K562 (cell line): ENCODE results near the gene NT5C. TPM values are rescaled to one million over a fixed set of nuclear protein-coding genes. Genes with fewer than 3 reads are reported as not detected.
A peak's percentile ranks its signal among the peaks of the same experiment; 100 is the strongest.

Source experiments
- ATAC-seq: fragments of 200-7000 bp; cut with Tn5 transposase; 3 replicates; pipeline ENCODE4 v1.9.1; 2020; ENCODE audit warnings: moderate library complexity
- BruUV-seq: library from RNA; stranded (reverse); fragments of 400-500 nt; replicated peaks from 2 replicates; lab custom pipeline; 2021; lab: Mats Ljungman, UMichigan
- CTCF ChIA-PET: fragments of 300-600 bp; formaldehyde crosslinking; extraction: SDS; loops from one replicate; lab custom pipeline; 2021; ENCODE audit warnings: low intra/inter-chr PET ratio; lab: Yijun Ruan, JAX
- POLR2A ChIA-PET: fragments of 300-600, 350-650 bp; sonication (Branson Sonifier 250); formaldehyde crosslinking; extraction: SDS; loops from one replicate; lab custom pipeline; 2021; ENCODE audit warnings: antibody characterized with exemption, inconsistent platforms; lab: Yijun Ruan, JAX
- DNase-seq, 4 experiments: peaks; one replicate each; pipeline versions ENCODE4 v3.0.0 to v3.0.0-alpha.2; 2011 to 2018; ENCODE audit warnings: low spot score in 3 of 4, mixed read lengths in 3 of 4; ENCODE audit errors: extremely low read depth in 1 of 4
- FAIRE-seq: peaks from 2 replicates; lab custom pipeline; 2011; peaks lifted over from hg19 to GRCh38; lab: Jason Lieb, UNC
- H2AFZ ChIP-seq: 2 replicates; pipeline ENCODE4 v1.6.0; 2011; ENCODE audit warnings: low read depth, low read length, control low read depth, inconsistent platforms
- H3K27ac ChIP-seq: fragments of 200-600 bp; 3 replicates; pipeline ENCODE4 v1.8.0; 2011; ENCODE audit warnings: low read depth, mild to moderate bottlenecking, control low read depth, inconsistent platforms, low read length, moderate library complexity, mixed read lengths; ENCODE audit errors: extremely low read depth
- H3K27me3 ChIP-seq, 2 experiments: fragments of 300-600 bp in 1 of 2; 2 replicates in 1 of 2; 3 replicates in 1 of 2; pipeline versions ENCODE4 v1.6.0 to v1.8.0; 2011; ENCODE audit warnings: inconsistent platforms in 2 of 2, low read length in 2 of 2, mild to moderate bottlenecking in 1 of 2, mixed read lengths in 1 of 2, moderate library complexity in 1 of 2; ENCODE audit not compliant: control insufficient read depth in 2 of 2, insufficient read depth in 2 of 2
- H3K36me3 ChIP-seq: fragments of 300-600 bp; 3 replicates; pipeline ENCODE4 v1.8.0; 2011; ENCODE audit warnings: mild to moderate bottlenecking, low read length, inconsistent platforms; ENCODE audit not compliant: control insufficient read depth, insufficient read depth
- H3K4me1 ChIP-seq, 2 experiments: fragments of 200-600 bp in 1 of 2; replicated peaks in 1 of 2; 2 replicates in 1 of 2; 3 replicates in 1 of 2; pipeline versions ENCODE4 v1.5.1 to v1.8.0; 2011; ENCODE audit warnings: inconsistent platforms in 2 of 2, low read length in 2 of 2, mild to moderate bottlenecking in 1 of 2, mixed read lengths in 1 of 2, moderate library complexity in 1 of 2; ENCODE audit not compliant: control insufficient read depth in 2 of 2, insufficient read depth in 2 of 2
- H3K4me2 ChIP-seq: 2 replicates; pipeline ENCODE4 v1.6.1; 2011; ENCODE audit warnings: low read length, control low read depth, inconsistent platforms, mixed read lengths; ENCODE audit not compliant: insufficient read depth
- H3K4me3 ChIP-seq: fragments of 200-600 bp; sonication (generic), shearing (Covaris generic); 2 replicates; pipeline ENCODE4 v1.5.1; 2016; ENCODE audit warnings: control low read depth, inconsistent platforms
- H3K79me2 ChIP-seq: fragments of 200-600 bp; 3 replicates; pipeline ENCODE4 v1.8.0; 2011; ENCODE audit warnings: low read length, inconsistent platforms; ENCODE audit not compliant: control insufficient read depth, insufficient read depth
- H3K9ac ChIP-seq, 2 experiments: 2 replicates each; pipeline versions ENCODE4 v1.6.0 to v1.6.1; 2011; ENCODE audit warnings: low read depth in 2 of 2, low read length in 2 of 2, control low read depth in 1 of 2, inconsistent platforms in 1 of 2, mild to moderate bottlenecking in 1 of 2, mixed read lengths in 1 of 2; ENCODE audit not compliant: insufficient read depth in 1 of 2
- H3K9me1 ChIP-seq: one replicate; pipeline ENCODE4 v1.6.0; 2011; ENCODE audit warnings: inconsistent platforms, mild to moderate bottlenecking, low read length, moderate library complexity; ENCODE audit not compliant: control insufficient read depth, insufficient read depth
- H3K9me3 ChIP-seq: replicated peaks from 2 replicates; pipeline ENCODE4 v1.5.1; 2011; ENCODE audit warnings: low read depth, low read length, inconsistent platforms; ENCODE audit not compliant: control insufficient read depth, insufficient read depth
- H4K20me1 ChIP-seq: replicated peaks from 2 replicates; pipeline ENCODE4 v1.6.1; 2011; ENCODE audit warnings: low read length, inconsistent platforms, mixed read lengths; ENCODE audit not compliant: control insufficient read depth, insufficient read depth
- ATF7 ChIP-seq: fragments of 450-650 bp; IDR thresholded peaks from 2 replicates; pipeline ENCODE4 v1.7.1; 2014; ENCODE audit warnings: mild to moderate bottlenecking, moderate library complexity
- BCOR ChIP-seq: fragments of 450-650 bp; IDR thresholded peaks from 2 replicates; pipeline ENCODE4 v1.6.1; 2016
- CAMTA2 ChIP-seq: fragments of 250-450 bp; sonication (Bioruptor Pico); conservative IDR thresholded peaks from 2 replicates; pipeline ENCODE4 v1.5.1; 2022
- COPS2 ChIP-seq: fragments of 450-650 bp; conservative IDR thresholded peaks from 2 replicates; pipeline ENCODE4 v1.6.1; 2016; ENCODE audit warnings: mild to moderate bottlenecking, moderate library complexity
- HDAC1 ChIP-seq, 2 experiments: fragments of 450-650 bp; IDR thresholded peaks; 2 replicates each; pipeline ENCODE4 v1.6.1; 2016 to 2017; ENCODE audit warnings: inconsistent platforms in 1 of 2, mild to moderate bottlenecking in 1 of 2, moderate library complexity in 1 of 2
- HDGF ChIP-seq: fragments of 450-650 bp; IDR thresholded peaks from 2 replicates; pipeline ENCODE4 v1.6.1; 2016
- ID3 ChIP-seq, 2 experiments: fragments of 250-450 bp in 1 of 2; fragments of 450-650 bp in 1 of 2; sonication (Bioruptor Pico) in 1 of 2; IDR thresholded peaks; 2 replicates each; pipeline versions ENCODE4 v1.6.1 to v1.8.0; 2016 to 2021; ENCODE audit warnings: mild to moderate bottlenecking in 2 of 2, moderate library complexity in 2 of 2, missing compliant biosample characterization in 1 of 2, missing genetic modification characterization in 1 of 2
- KDM4B ChIP-seq, 2 experiments: fragments of 450-650 bp in 1 of 2; sonication (generic) in 1 of 2; IDR thresholded peaks; 2 replicates each; pipeline ENCODE4 v1.6.1; 2016 to 2017; ENCODE audit warnings: borderline replicate concordance in 2 of 2, antibody characterized with exemption in 1 of 2, low read depth in 1 of 2, mild to moderate bottlenecking in 1 of 2
- MLX ChIP-seq, 2 experiments: fragments of 450-650 bp in 1 of 2; sonication (generic) in 1 of 2; formaldehyde crosslinking; conservative IDR thresholded peaks; 2 replicates each; pipeline versions ENCODE4 v1.4.0 to v1.8.1; 2020 to 2022; ENCODE audit warnings: mild to moderate bottlenecking in 1 of 2, missing genetic modification reagents in 1 of 2
- NRF1 ChIP-seq, 2 experiments: fragments of 450-650 bp; IDR thresholded peaks in 1 of 2; conservative IDR thresholded peaks in 1 of 2; 2 replicates each; pipeline ENCODE4 v1.6.1; 2014; ENCODE audit warnings: mild to moderate bottlenecking in 2 of 2
- POLR2A ChIP-seq: fragments of 450-650 bp; conservative IDR thresholded peaks from 2 replicates; pipeline ENCODE4 v1.6.1; 2016
- POLR2G ChIP-seq: fragments of 200-400 bp; formaldehyde crosslinking; IDR thresholded peaks from 2 replicates; pipeline ENCODE4 v1.6.1; 2017; ENCODE audit warnings: low read depth, mild to moderate bottlenecking, antibody characterized with exemption, low read length, moderate library complexity
- RBM22 ChIP-seq: fragments of 200-400 bp; formaldehyde crosslinking; IDR thresholded peaks from 2 replicates; pipeline ENCODE4 v1.6.1; 2018; ENCODE audit warnings: low read length, low read depth; ENCODE audit not compliant: poor library complexity, severe bottlenecking
- SMAD1 ChIP-seq: fragments of 150-350 bp; IDR thresholded peaks from 2 replicates; pipeline ENCODE4 v1.6.1; 2014; ENCODE audit warnings: low read length, low read depth; ENCODE audit not compliant: partially characterized antibody
- SUPT5H ChIP-seq: fragments of 450-650 bp; IDR thresholded peaks from 2 replicates; pipeline ENCODE4 v1.6.1; 2016
- TFAP4 ChIP-seq: sonication (generic); formaldehyde crosslinking; IDR thresholded peaks from 2 replicates; pipeline ENCODE4 v1.8.0; 2022; ENCODE audit warnings: missing genetic modification reagents, mild to moderate bottlenecking, moderate library complexity, borderline replicate concordance
- XRCC5 ChIP-seq: fragments of 200-400 bp; formaldehyde crosslinking; IDR thresholded peaks from 2 replicates; pipeline ENCODE4 v1.6.1; 2017; ENCODE audit warnings: low read depth, mild to moderate bottlenecking, low read length
- ZBTB33 ChIP-seq: sonication (generic); formaldehyde crosslinking; IDR thresholded peaks from 2 replicates; pipeline ENCODE4 v1.8.1; 2023; ENCODE audit warnings: mild to moderate bottlenecking, missing genetic modification reagents
- WGBS: fragments of 100-300 bp; shearing (Covaris generic); methylation state at CpG from one replicate; pipeline ENCODE4 v1.1.6; 2016; ENCODE audit warnings: low coverage, mixed read lengths; ENCODE audit not compliant: insufficient coverage; ENCODE audit errors: missing lambda C conversion rate; 5-methylcytosine and 5-hydroxymethylcytosine counted together
- in situ Hi-C: fragments of 300-500 bp; cut with MboI; formaldehyde crosslinking; loops from 4 replicates; pipeline ENCODE4 v1.15.0; 2018; ENCODE audit warnings: inconsistent platforms, mixed read lengths
- intact Hi-C: fragments of 100-400 bp; cut with micrococcal nuclease; formaldehyde crosslinking; loops from 2 replicates; pipeline ENCODE4 v1.14.2; 2022
- polyA plus RNA-seq, 8 experiments: library from polyadenylated mRNA; depleted of rRNA in 4 of 8; stranded (reverse) in 5 of 8; unstranded in 3 of 8; fragments of >200 nt; fragmentation: Nextera tagmentation in 2 of 8; fragmentation: Illumina TruSeq in 1 of 8; extraction: Ambion mirVana in 2 of 8; extraction: Trizol in 1 of 8; gene quantifications; 2 replicates each; pipeline versions ENCODE4 v1.2.1 to v1.2.3, GENCODE V29; 2011 to 2014; ENCODE audit warnings: inconsistent platforms in 1 of 8, missing spikeins in 1 of 8
- total RNA-seq, 7 experiments: library from RNA; depleted of rRNA in 6 of 7; stranded (reverse); fragments of >200 nt in 6 of 7; fragmentation: Illumina TruSeq in 2 of 7; extraction: Trizol in 2 of 7; gene quantifications; 2 replicates each; pipeline versions ENCODE4 v1.2.1 to v1.2.3, GENCODE V29; 2011 to 2021; ENCODE audit warnings: low replicate concordance in 1 of 7

Gene NT5C
- total and polyA plus RNA-seq, 9 of the 15 experiments (the other 6 are each of a cell fraction or from before 2014, with no cell fraction given) = 2.9 to 205 (median 45.0) TPM

GRCh38 chr17:75130059-75130631 is 1.4 kb downstream of the NT5C start:
- Histone ChIP-seq H3K9ac (peak overlapping the region; percentile 88 to 99; a peak in 3 of 4 replicates), H3K9me1 (no peaks in the 10 kb centered on the region), H3K79me2 (peaks cover 34% of the 10 kb centered on the region)
- TF ChIP-seq ID3 (CRISPR knock-in tag; IDR thresholded peaks at IDR 0.05) (no peak), ID3 (tag; IDR thresholded peaks at IDR 0.05) (0 out of 2 replicates have a peak, but pooled peaks have one; percentile 18), HDAC1 (IDR thresholded peaks at IDR 0.05) (peak in 1 of 2 experiments; percentile 4; a peak in 1 of 4 replicates), COPS2 (no peak), SUPT5H (0 out of 2 replicates have a peak, but pooled peaks have one; percentile 5), SMAD1 (no peak), RBM22 (peak; percentile 54), XRCC5 (0 out of 2 replicates have a peak, but pooled peaks have one; percentile 11), TFAP4 (CRISPR knock-in tag) (peak; percentile 45; the same call in 1 of the 2 replicates), MLX (CRISPR knock-in tag; conservative IDR thresholded peaks at IDR 0.05) (no peak), HDGF (0 out of 2 replicates have a peak, but pooled peaks have one; percentile 22), BCOR (no peak), KDM4B (IDR thresholded peaks at IDR 0.05; ENCODE audit: borderline replicate concordance in 2 of 2, low read depth in 1 of 2) (no peak), POLR2A (0 out of 2 replicates have a peak, but pooled peaks have one; percentile 28), ATF7 (no peak), ZBTB33 (CRISPR knock-in tag) (peak; percentile 95), POLR2G (peak; percentile 70; the same call in 1 of the 2 replicates), NRF1 (conservative IDR thresholded peaks at IDR 0.05 in 1 of 2, IDR thresholded peaks at IDR 0.05 in 1 of 2) (peak; percentile 41 to 59), CAMTA2 (CRISPR knock-in tag) (0 out of 2 replicates have a peak, but pooled peaks have one; percentile 52)

More at GRCh38 chr17:75130059-75130631, 1.4 kb downstream of the NT5C start:
- BruUV-seq = TSS peak; percentile 61
- peaks cover 6% of the 10 kb centered on the region; the same call in 1 of the 2 replicates for H4K20me1 ChIP-seq
- no peaks in the 10 kb centered on the region for H3K9me3 ChIP-seq
- 34% methylated on average over 23 of the region's 24 CpGs for WGBS
- peaks cover 18 to 40% of the 10 kb centered on the region in 2 experiments for H3K4me1 ChIP-seq
- intact Hi-C loops = loop anchor here (2.0 to 5.0 kb wide), 2 partner anchors 52 to 69 kb away; partner anchors contain the start of gene SUMO2
- peaks cover 28% of the 10 kb centered on the region; the same call in 2 of the 3 replicates for H3K36me3 ChIP-seq
- FAIRE-seq (no peak), ATAC-seq (no peak), DNase-seq (peak in 2 of 4 experiments; percentile 31 to 45)
- in situ Hi-C loops = no loop called here
- H3K27me3 ChIP-seq = no peaks in the 10 kb centered on the region
- CTCF ChIA-PET = interaction anchor here (1.0 to 1.6 kb wide), 6 partner anchors 15 to 168 kb away, joined by 3 to 7 read pairs (median 4); partner anchors contain the start of gene KCTD2
- peak overlapping the region; percentile 90; the same call in 1 of the 3 replicates for H3K27ac ChIP-seq
- no peak overlapping the region for H2AFZ ChIP-seq
- POLR2A ChIA-PET = interaction anchor here (0.6 to 5.6 kb wide), 7 partner anchors 9 to 132 kb away, joined by 3 to 51 read pairs (median 3); partner anchors contain the start of genes GGA3, MRPS7 and NUP85
- peak overlapping the region; percentile 90 for H3K4me3 ChIP-seq
- peak overlapping the region; percentile 80 for H3K4me2 ChIP-seq
